H1 (cell line): Measurements from ENCODE around the gene SLC26A11. TPM values are rescaled to one million over a fixed set of nuclear protein-coding genes. Genes with fewer than 3 reads are reported as not detected.

ENCODE experiments used
- CTCF ChIA-PET: fragments of 300-600 bp; sonication (Branson Sonifier 250); formaldehyde crosslinking; loops from one replicate; lab custom pipeline; 2021; ENCODE audit not compliant: partially characterized antibody; lab: Charles Lee
- POLR2A ChIA-PET: fragments of 300-600 bp; sonication (Branson Sonifier 250); formaldehyde crosslinking; loops from one replicate; lab custom pipeline; 2021; ENCODE audit warnings: inconsistent platforms; ENCODE audit not compliant: partially characterized antibody; lab: Charles Lee
- DNase-seq, 2 experiments: peaks; one replicate each; pipeline versions ENCODE4 v3.0.0 to v3.0.0-alpha.2; 2010 to 2022; ENCODE audit warnings: low spot score in 2 of 2, low read depth in 1 of 2, mixed read lengths in 1 of 2
- FAIRE-seq: peaks from 2 replicates; lab custom pipeline; 2011; peaks lifted over from hg19 to GRCh38; lab: Jason Lieb, UNC
- H2AFZ ChIP-seq: 2 replicates; pipeline ENCODE4 v1.8.1; 2012; ENCODE audit warnings: low read length, inconsistent platforms
- H2AK5ac ChIP-seq: 2 replicates; pipeline ENCODE4 v1.6.1; 2013; ENCODE audit warnings: low read depth, low read length
- H2BK120ac ChIP-seq: replicated peaks from 2 replicates; pipeline ENCODE3; 2013; ENCODE audit warnings: low read depth, low read length, inconsistent platforms
- H2BK12ac ChIP-seq: 2 replicates; pipeline ENCODE4 v1.6.1; 2013; ENCODE audit warnings: low read depth, low read length
- H2BK15ac ChIP-seq: 2 replicates; pipeline ENCODE4 v1.6.1; 2013; ENCODE audit warnings: low read length
- H2BK20ac ChIP-seq: 2 replicates; pipeline ENCODE4 v1.6.1; 2013; ENCODE audit warnings: low read length
- H2BK5ac ChIP-seq: 2 replicates; pipeline ENCODE4 v1.6.1; 2013; ENCODE audit warnings: low read depth, low read length
- H3K14ac ChIP-seq: 2 replicates; pipeline ENCODE4 v1.6.1; 2013; ENCODE audit warnings: inconsistent platforms; ENCODE audit not compliant: insufficient read length
- H3K18ac ChIP-seq: 2 replicates; pipeline ENCODE4 v1.6.1; 2013; ENCODE audit warnings: low read length; ENCODE audit errors: extremely low read depth
- H3K23ac ChIP-seq: 2 replicates; pipeline ENCODE4 v1.6.1; 2013; ENCODE audit warnings: inconsistent platforms; ENCODE audit not compliant: insufficient read length
- H3K23me2 ChIP-seq: 2 replicates; pipeline ENCODE4 v1.6.1; 2013; ENCODE audit warnings: low read depth, low read length
- H3K27ac ChIP-seq: 2 replicates; pipeline ENCODE4 v1.6.1; 2011; ENCODE audit warnings: low read depth, low read length, inconsistent platforms
- H3K27me3 ChIP-seq, 4 experiments: replicated peaks in 1 of 4; 1 replicate in 1 of 4; 2 replicates in 3 of 4; pipeline versions ENCODE4 v1.6.1 to v1.8.1; 2011 to 2013; ENCODE audit warnings: low read length in 3 of 4, mild to moderate bottlenecking in 3 of 4, inconsistent platforms in 2 of 4, mixed read lengths in 2 of 4, moderate library complexity in 1 of 4; ENCODE audit not compliant: control insufficient read depth in 3 of 4, insufficient read depth in 3 of 4; ENCODE audit errors: extremely low read depth in 1 of 4
- H3K36me3 ChIP-seq, 4 experiments: 2 replicates each; pipeline versions ENCODE4 v1.6.1 to v1.8.1; 2011 to 2013; ENCODE audit warnings: mild to moderate bottlenecking in 4 of 4, low read length in 3 of 4, moderate library complexity in 2 of 4, control low read depth in 1 of 4, inconsistent platforms in 1 of 4; ENCODE audit not compliant: insufficient read depth in 4 of 4, control insufficient read depth in 2 of 4
- H3K4ac ChIP-seq: replicated peaks from 2 replicates; pipeline ENCODE3; 2013; ENCODE audit warnings: low read length, low read depth, mixed read lengths, inconsistent platforms; ENCODE audit not compliant: insufficient read length
- H3K4me1 ChIP-seq, 4 experiments: replicated peaks in 1 of 4; 1 replicate in 1 of 4; 2 replicates in 3 of 4; pipeline versions ENCODE4 v1.6.1 to v1.8.1; 2011 to 2013; ENCODE audit warnings: low read length in 3 of 4, inconsistent platforms in 2 of 4, mixed read lengths in 1 of 4; ENCODE audit not compliant: insufficient read depth in 4 of 4, control insufficient read depth in 3 of 4
- H3K4me2 ChIP-seq, 2 experiments: 2 replicates each; pipeline versions ENCODE4 v1.6.1 to v1.8.1; 2011 to 2013; ENCODE audit warnings: low read depth in 2 of 2, low read length in 2 of 2, control low read depth in 1 of 2, inconsistent platforms in 1 of 2, mild to moderate bottlenecking in 1 of 2; ENCODE audit not compliant: insufficient read depth in 1 of 2
- H3K4me3 ChIP-seq, 4 experiments: fragments of 200-600, 300-600 bp in 1 of 4; sonication (generic), shearing (Covaris generic), sonication (Bioruptor Twin) in 1 of 4; 2 replicates each; pipeline versions ENCODE4 v1.5.1 to v1.8.1; 2011 to 2016; ENCODE audit warnings: low read length in 4 of 4, low read depth in 3 of 4, control low read depth in 2 of 4, inconsistent platforms in 2 of 4, mild to moderate bottlenecking in 2 of 4, mixed read lengths in 1 of 4, moderate library complexity in 1 of 4; ENCODE audit not compliant: insufficient read depth in 2 of 4; ENCODE audit errors: extremely low read depth in 1 of 4
- H3K56ac ChIP-seq: replicated peaks from 2 replicates; pipeline ENCODE3; 2013; ENCODE audit warnings: low read depth, mild to moderate bottlenecking, mixed read lengths, low read length, inconsistent platforms; ENCODE audit not compliant: insufficient read length
- H3K79me1 ChIP-seq: 2 replicates; pipeline ENCODE4 v1.6.1; 2013; ENCODE audit warnings: low read depth, low read length, control low read depth
- H3K79me2 ChIP-seq, 2 experiments: 2 replicates each; pipeline versions ENCODE4 v1.6.1 to v1.8.1; 2012 to 2013; ENCODE audit warnings: low read length in 2 of 2, mild to moderate bottlenecking in 2 of 2, inconsistent platforms in 1 of 2; ENCODE audit not compliant: insufficient read depth in 2 of 2, control insufficient read depth in 1 of 2
- H3K9ac ChIP-seq, 4 experiments: replicated peaks in 1 of 4; 1 replicate in 1 of 4; 2 replicates in 3 of 4; pipeline versions ENCODE4 v1.6.1 to v1.8.1; 2011 to 2013; ENCODE audit warnings: low read depth in 3 of 4, low read length in 3 of 4, control low read depth in 2 of 4, mild to moderate bottlenecking in 2 of 4, moderate library complexity in 2 of 4, inconsistent platforms in 1 of 4; ENCODE audit errors: extremely low read depth in 1 of 4
- H3K9me3 ChIP-seq, 2 experiments: 2 replicates each; pipeline versions ENCODE4 v1.6.1 to v1.8.1; 2012 to 2013; ENCODE audit warnings: mild to moderate bottlenecking in 2 of 2, moderate library complexity in 2 of 2, control low read depth in 1 of 2, inconsistent platforms in 1 of 2, low read depth in 1 of 2, low read length in 1 of 2, mixed read lengths in 1 of 2; ENCODE audit not compliant: insufficient read depth in 2 of 2
- H4K20me1 ChIP-seq, 2 experiments: replicated peaks in 1 of 2; 2 replicates each; pipeline versions ENCODE3 to v1.8.1; 2011 to 2013; ENCODE audit warnings: inconsistent platforms in 2 of 2, low read length in 2 of 2, mild to moderate bottlenecking in 1 of 2; ENCODE audit not compliant: insufficient read depth in 2 of 2, control insufficient read depth in 1 of 2
- H4K5ac ChIP-seq: 2 replicates; pipeline ENCODE4 v1.6.1; 2013; ENCODE audit warnings: low read length, low read depth, mixed read lengths, inconsistent platforms; ENCODE audit not compliant: insufficient read length
- H4K8ac ChIP-seq: 2 replicates; pipeline ENCODE4 v1.8.0; 2013; ENCODE audit warnings: mild to moderate bottlenecking, moderate library complexity, low read length, inconsistent platforms; ENCODE audit not compliant: insufficient read depth; ENCODE audit errors: extremely low read depth
- H4K91ac ChIP-seq: replicated peaks from 2 replicates; pipeline ENCODE3; 2013; ENCODE audit warnings: low read length, mixed read lengths, inconsistent platforms; ENCODE audit not compliant: insufficient read length
- ASH2L ChIP-seq: fragments of 200-600, 300-600 bp; sonication (generic); IDR thresholded peaks from one replicate; pipeline ENCODE4 v1.7.1; 2017; ENCODE audit warnings: low read length
- CBX8 ChIP-seq: fragments of 300-800, 300-1000 bp; sonication (generic); IDR thresholded peaks from 2 replicates; pipeline ENCODE4 v1.7.1; 2016; ENCODE audit warnings: low read depth, low read length, borderline replicate concordance
- GTF2F1 ChIP-seq: IDR thresholded peaks from 2 replicates; pipeline ENCODE4 v1.6.1; 2012; ENCODE audit warnings: low read depth, low read length, improper control_type of control experiment, borderline replicate concordance
- KDM4A ChIP-seq: IDR thresholded peaks from one replicate; pipeline ENCODE4 v1.7.1; 2012; ENCODE audit warnings: low read depth, mild to moderate bottlenecking, moderate library complexity, low read length, inconsistent platforms; ENCODE audit not compliant: severe bottlenecking
- RAD21 ChIP-seq, 2 experiments: IDR thresholded peaks in 1 of 2; conservative IDR thresholded peaks in 1 of 2; 2 replicates each; pipeline ENCODE4 v1.6.1; 2011; ENCODE audit warnings: low read depth in 2 of 2, low read length in 2 of 2, improper control_type of control experiment in 1 of 2, inconsistent platforms in 1 of 2, mild to moderate bottlenecking in 1 of 2, moderate library complexity in 1 of 2
- RXRA ChIP-seq: IDR thresholded peaks from 2 replicates; pipeline ENCODE4 v1.6.1; 2011; ENCODE audit warnings: low read depth, mild to moderate bottlenecking, low read length, moderate library complexity; ENCODE audit not compliant: insufficient read depth
- SP1 ChIP-seq: IDR thresholded peaks from 2 replicates; pipeline ENCODE4 v1.6.1; 2011; ENCODE audit warnings: low read depth, low read length
- SUZ12 ChIP-seq: fragments of 200-600 bp; sonication (generic); IDR thresholded peaks from 2 replicates; pipeline ENCODE4 v1.6.1; 2012; ENCODE audit warnings: mild to moderate bottlenecking, inconsistent platforms, low read length, moderate library complexity, mixed read lengths
- YY1 ChIP-seq: IDR thresholded peaks from 2 replicates; pipeline ENCODE4 v1.6.1; 2011; ENCODE audit warnings: low read depth, mild to moderate bottlenecking, low read length
- WGBS, 2 experiments: shearing (Covaris generic) in 1 of 2; methylation state at CpG; one replicate each; pipeline versions ENCODE4 v1.1.6 to v1.1.7; 2013 to 2015; ENCODE audit warnings: low lambda C conversion rate in 2 of 2, mixed read lengths in 2 of 2, inconsistent platforms in 1 of 2, low coverage in 1 of 2, missing lambda C conversion rate in 1 of 2; ENCODE audit not compliant: insufficient replicate concordance in 2 of 2, insufficient coverage in 1 of 2, insufficient read length in 1 of 2; ENCODE audit errors: extremely low coverage in 1 of 2, missing lambda C conversion rate in 1 of 2; 5-methylcytosine and 5-hydroxymethylcytosine counted together
- polyA plus RNA-seq, 7 experiments: library from polyadenylated mRNA; depleted of rRNA in 3 of 7; stranded (reverse) in 5 of 7; unstranded in 2 of 7; fragments of >200 nt in 5 of 7; fragments of 200-250 nt in 2 of 7; gene quantifications; 1 replicate in 5 of 7; 2 replicates in 1 of 7; 4 replicates in 1 of 7; pipeline versions ENCODE4 v1.2.1 to v1.2.3, GENCODE V29; 2011 to 2013; ENCODE audit warnings: missing spikeins in 2 of 7, mixed read lengths in 2 of 7
- total RNA-seq: library from RNA; stranded (reverse); fragmentation: NEBNext Ultra II Directional; extraction: Animal tissue kit (Norgen Biotek cat#: 25700); gene quantifications from 2 replicates; pipeline ENCODE4 v1.2.1, GENCODE V29; 2021
- TF ChIP-seq, protein P1 (sequence below): IDR thresholded peaks from 2 replicates; pipeline ENCODE4 v1.6.1; 2011; ENCODE audit warnings: low read length, improper control_type of control experiment
- TF ChIP-seq, protein P2 (sequence below): IDR thresholded peaks from 2 replicates; pipeline ENCODE4 v1.6.1; 2011; ENCODE audit warnings: low read depth, mild to moderate bottlenecking, low read length; ENCODE audit not compliant: insufficient read depth

SLC26A11 gene
- total and polyA plus RNA-seq, 2 of the 8 experiments (the other 6 are each of a cell fraction or from before 2014, with no cell fraction given) = 15.5 to 25.9 TPM

DNA sequence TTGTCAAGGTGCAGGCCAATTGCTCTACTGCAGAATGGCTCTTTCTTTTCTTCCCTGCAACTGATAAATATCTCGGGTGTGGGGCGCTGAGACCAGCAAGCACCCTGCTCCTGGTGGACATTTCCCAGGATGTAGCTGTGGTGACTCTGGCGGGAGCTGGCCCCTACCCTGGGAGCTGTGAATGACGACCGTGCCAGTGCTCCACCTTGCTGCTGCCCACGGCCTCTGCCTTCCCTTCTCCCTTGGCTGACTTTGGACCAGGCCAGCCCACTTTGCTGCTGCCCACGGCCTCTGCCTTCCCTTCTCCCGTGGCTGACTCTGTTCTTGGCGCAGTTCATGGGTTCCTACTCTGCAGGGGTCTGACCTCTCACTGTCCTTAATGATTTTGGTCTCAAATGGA, 34.3 kb upstream of the SLC26A11 start:
- Histone ChIP-seq H3K4me2 (no peak overlapping the region), H2BK5ac (no peak overlapping the region), H3K4ac (no peak overlapping the region), H3K23me2 (no peaks in the 10 kb centered on the region), H4K91ac (no peak overlapping the region), H2BK20ac (no peak overlapping the region), H3K36me3 (no peaks in the 10 kb centered on the region), H3K56ac (no peak overlapping the region), H3K27ac (no peak overlapping the region), H4K8ac (peak overlapping the region; percentile 39; the same call in 1 of the 2 replicates), H3K9ac (no peak overlapping the region), H3K9me3 (no peaks in the 10 kb centered on the region), H3K23ac (no peak overlapping the region), H3K27me3 (no peaks in the 10 kb centered on the region), H2BK120ac (no peak overlapping the region), H3K4me3 (no peak overlapping the region), H2AFZ (no peak overlapping the region), H3K79me2 (no peaks in the 10 kb centered on the region), H2BK12ac (no peak overlapping the region), H3K18ac (no peak overlapping the region), H4K20me1 (no peaks in the 10 kb centered on the region), H4K5ac (no peak overlapping the region), H2BK15ac (no peak overlapping the region), H3K14ac (no peak overlapping the region), H3K79me1 (no peaks in the 10 kb centered on the region; the same call in 1 of the 2 replicates), H3K4me1 (no peaks in the 10 kb centered on the region), H2AK5ac (no peak overlapping the region)
- WGBS, 2 experiments = 92% methylated on average over 9 of the region's 9 CpGs; no CpG with 5 or more reads in 1 of the 2 experiments
- POLR2A ChIA-PET = interaction anchor here (1.4 kb wide), 1 partner anchor 10 kb away, joined by 3 read pairs; no protein-coding TSS in a partner anchor
- CTCF ChIA-PET = interaction anchor here (0.6 to 8.9 kb wide), 4 partner anchors 8 to 1765 kb away, joined by 3 to 73 read pairs (median 4); no protein-coding TSS in a partner anchor
- FAIRE-seq = no peak
- no peak for DNase-seq
- TF ChIP-seq RAD21 (IDR thresholded peaks at IDR 0.05 in 1 of 2, conservative IDR thresholded peaks at IDR 0.05 in 1 of 2; ENCODE audit: low read depth in 2 of 2, low read length in 2 of 2) = 0 out of 4 replicates have a peak, but pooled peaks of 1 of the 2 experiments have one; percentile 12
- TF ChIP-seq, protein P1, sequence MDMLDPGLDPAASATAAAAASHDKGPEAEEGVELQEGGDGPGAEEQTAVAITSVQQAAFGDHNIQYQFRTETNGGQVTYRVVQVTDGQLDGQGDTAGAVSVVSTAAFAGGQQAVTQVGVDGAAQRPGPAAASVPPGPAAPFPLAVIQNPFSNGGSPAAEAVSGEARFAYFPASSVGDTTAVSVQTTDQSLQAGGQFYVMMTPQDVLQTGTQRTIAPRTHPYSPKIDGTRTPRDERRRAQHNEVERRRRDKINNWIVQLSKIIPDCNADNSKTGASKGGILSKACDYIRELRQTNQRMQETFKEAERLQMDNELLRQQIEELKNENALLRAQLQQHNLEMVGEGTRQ = no peak
- no peak for TF ChIP-seq YY1
- TF ChIP-seq, protein P2, sequence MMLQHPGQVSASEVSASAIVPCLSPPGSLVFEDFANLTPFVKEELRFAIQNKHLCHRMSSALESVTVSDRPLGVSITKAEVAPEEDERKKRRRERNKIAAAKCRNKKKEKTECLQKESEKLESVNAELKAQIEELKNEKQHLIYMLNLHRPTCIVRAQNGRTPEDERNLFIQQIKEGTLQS = no peak
- TF ChIP-seq SP1 = no peak
- TF ChIP-seq KDM4A = no peak
- TF ChIP-seq ASH2L = no peak
- TF ChIP-seq SUZ12 = no peak
- no peak for TF ChIP-seq GTF2F1
- no peak for TF ChIP-seq RXRA
- no peak for TF ChIP-seq CBX8
